MM.1S (cell line): ENCODE results near the gene SNX15.

Source experiments
- CTCF ChIP-seq: fragments of 300-600 bp; sonication (generic); IDR thresholded peaks from 2 replicates; pipeline ENCODE4 v1.5.1; 2016; ENCODE audit warnings: antibody characterized with exemption, low read length, mixed read lengths
- EZH2 ChIP-seq: fragments of 300-600 bp; sonication (generic); optimal IDR thresholded peaks from 2 replicates; pipeline ENCODE3; 2017; ENCODE audit warnings: low read depth, mild to moderate bottlenecking, antibody characterized with exemption, low read length, mixed read lengths

- TF ChIP-seq CTCF (no peak), EZH2 (no peak)
These were observed 30.8 kb downstream of the SNX15 start for GRCh38 chr11:65058012-65058411.
